ENCODE results near the gene PDE4D. TPM values are rescaled to one million over a fixed set of nuclear protein-coding genes. Genes with fewer than 3 reads are reported as not detected.

PDE4D gene
- total RNA-seq, 1 experiment from 2014 or later, result 2.4 TPM

GRCh38 chr5:59357381-59357977 is 536.0 kb downstream of the PDE4D start:
- H3K4me3 ChIP-seq (ENCODE audit: low read depth in 2 of 2, low read length in 2 of 2), result no peak overlapping the region
- intact Hi-C loops (cut with micrococcal nuclease; ENCODE audit: unreplicated experiment), result no loop called here
- no TSS peak for BruUV-seq (replicated peaks)
- H3K27ac ChIP-seq (ENCODE audit: low read length), result no peak overlapping the region
- ChIA-PET POLR2A (no interaction called here), CTCF (no interaction called here)
- TF ChIP-seq CTCF (IDR thresholded peaks at IDR 0.05) (no peak), REST (IDR thresholded peaks at IDR 0.05; ENCODE audit: insufficient read depth in 1 of 2, low read depth in 2 of 2, low read length in 1 of 2) (no peak), SIN3A (IDR thresholded peaks at IDR 0.05; ENCODE audit: borderline replicate concordance, insufficient read depth, low read depth, low read length) (no peak), TCF7L2 (IDR thresholded peaks at IDR 0.05; ENCODE audit: low read depth, low read length) (no peak), POLR2AphosphoS5 (IDR thresholded peaks at IDR 0.05; ENCODE audit: low read depth, low read length) (no peak)
- no peak for DNase-seq (ENCODE audit: low read depth, low spot score)
- H3K27me3 ChIP-seq (ENCODE audit: control insufficient read depth, insufficient read depth, low read length), result no peaks in the 10 kb centered on the region
- no peaks in the 10 kb centered on the region for H3K36me3 ChIP-seq (ENCODE audit: control insufficient read depth, insufficient read depth, low read length)
- no peaks in the 10 kb centered on the region for H3K4me1 ChIP-seq (ENCODE audit: control insufficient read depth, insufficient read depth, low read length)
- no peaks in the 10 kb centered on the region for H3K9me3 ChIP-seq (ENCODE audit: control insufficient read depth, insufficient read depth, low read depth, low read length)
- no peak for ATAC-seq
- in situ Hi-C loops (cut with HindIII; ENCODE audit: low pct_unique_long_range_greater_than_20kb, low sequenced_read_pairs), result no loop called here

- H3K9me3 ChIP-seq (ENCODE audit: control insufficient read depth, insufficient read depth, low read depth, low read length), result no peaks in the 10 kb centered on the region
- CTCF ChIA-PET, result no interaction called here
- H3K27ac ChIP-seq (ENCODE audit: low read length), result no peak overlapping the region
- no peaks in the 10 kb centered on the region for H3K36me3 ChIP-seq (ENCODE audit: control insufficient read depth, insufficient read depth, low read length)
- H3K4me1 ChIP-seq (ENCODE audit: control insufficient read depth, insufficient read depth, low read length), result no peaks in the 10 kb centered on the region
- intact Hi-C loops (cut with micrococcal nuclease; ENCODE audit: unreplicated experiment), result no loop called here
- in situ Hi-C loops (cut with HindIII; ENCODE audit: low pct_unique_long_range_greater_than_20kb, low sequenced_read_pairs), result no loop called here
- H3K27me3 ChIP-seq (ENCODE audit: control insufficient read depth, insufficient read depth, low read length), result no peaks in the 10 kb centered on the region
- ATAC-seq (no peak), DNase-seq (ENCODE audit: low read depth, low spot score) (no peak)
- no peak for TF ChIP-seq POLR2AphosphoS5 (IDR thresholded peaks at IDR 0.05; ENCODE audit: low read depth, low read length)
- no peak for TF ChIP-seq SIN3A (IDR thresholded peaks at IDR 0.05; ENCODE audit: borderline replicate concordance, insufficient read depth, low read depth, low read length)
- no peak for TF ChIP-seq CTCF (IDR thresholded peaks at IDR 0.05)
- no peak for TF ChIP-seq REST (IDR thresholded peaks at IDR 0.05; ENCODE audit: insufficient read depth in 1 of 2, low read depth in 2 of 2, low read length in 1 of 2)
- TF ChIP-seq TCF7L2 (IDR thresholded peaks at IDR 0.05; ENCODE audit: low read depth, low read length), result no peak
- H3K4me3 ChIP-seq (ENCODE audit: low read depth in 2 of 2, low read length in 2 of 2), result no peak overlapping the region
- POLR2A ChIA-PET, result no interaction called here
- no TSS peak for BruUV-seq (replicated peaks)
These were observed 536.6 kb downstream of the PDE4D start for GRCh38 chr5:59356813-59357380.
